H1 (cell line): ENCODE measurements around the gene COA1. TPM values are rescaled to one million over a fixed set of nuclear protein-coding genes. Genes with fewer than 3 reads are reported as not detected.
A peak's percentile ranks its signal among the peaks of the same experiment; 100 is the strongest.

ENCODE experiments used
- CTCF ChIA-PET: fragments of 300-600 bp; sonication (Branson Sonifier 250); formaldehyde crosslinking; loops from one replicate; lab custom pipeline; 2021; ENCODE audit not compliant: partially characterized antibody; lab: Charles Lee
- POLR2A ChIA-PET: fragments of 300-600 bp; sonication (Branson Sonifier 250); formaldehyde crosslinking; loops from one replicate; lab custom pipeline; 2021; ENCODE audit warnings: inconsistent platforms; ENCODE audit not compliant: partially characterized antibody; lab: Charles Lee
- DNase-seq, 2 experiments: peaks; one replicate each; pipeline versions ENCODE4 v3.0.0 to v3.0.0-alpha.2; 2010 to 2022; ENCODE audit warnings: low spot score in 2 of 2, low read depth in 1 of 2, mixed read lengths in 1 of 2
- FAIRE-seq: peaks from 2 replicates; lab custom pipeline; 2011; peaks lifted over from hg19 to GRCh38; lab: Jason Lieb, UNC
- H2AFZ ChIP-seq: 2 replicates; pipeline ENCODE4 v1.8.1; 2012; ENCODE audit warnings: low read length, inconsistent platforms
- H2AK5ac ChIP-seq: 2 replicates; pipeline ENCODE4 v1.6.1; 2013; ENCODE audit warnings: low read depth, low read length
- H2BK120ac ChIP-seq: replicated peaks from 2 replicates; pipeline ENCODE3; 2013; ENCODE audit warnings: low read depth, low read length, inconsistent platforms
- H2BK12ac ChIP-seq: 2 replicates; pipeline ENCODE4 v1.6.1; 2013; ENCODE audit warnings: low read depth, low read length
- H2BK15ac ChIP-seq: 2 replicates; pipeline ENCODE4 v1.6.1; 2013; ENCODE audit warnings: low read length
- H2BK20ac ChIP-seq: 2 replicates; pipeline ENCODE4 v1.6.1; 2013; ENCODE audit warnings: low read length
- H2BK5ac ChIP-seq: 2 replicates; pipeline ENCODE4 v1.6.1; 2013; ENCODE audit warnings: low read depth, low read length
- H3K14ac ChIP-seq: 2 replicates; pipeline ENCODE4 v1.6.1; 2013; ENCODE audit warnings: inconsistent platforms; ENCODE audit not compliant: insufficient read length
- H3K18ac ChIP-seq: 2 replicates; pipeline ENCODE4 v1.6.1; 2013; ENCODE audit warnings: low read length; ENCODE audit errors: extremely low read depth
- H3K23ac ChIP-seq: 2 replicates; pipeline ENCODE4 v1.6.1; 2013; ENCODE audit warnings: inconsistent platforms; ENCODE audit not compliant: insufficient read length
- H3K23me2 ChIP-seq: 2 replicates; pipeline ENCODE4 v1.6.1; 2013; ENCODE audit warnings: low read depth, low read length
- H3K27ac ChIP-seq: 2 replicates; pipeline ENCODE4 v1.6.1; 2011; ENCODE audit warnings: low read depth, low read length, inconsistent platforms
- H3K27me3 ChIP-seq, 4 experiments: replicated peaks in 1 of 4; 1 replicate in 1 of 4; 2 replicates in 3 of 4; pipeline versions ENCODE4 v1.6.1 to v1.8.1; 2011 to 2013; ENCODE audit warnings: low read length in 3 of 4, mild to moderate bottlenecking in 3 of 4, inconsistent platforms in 2 of 4, mixed read lengths in 2 of 4, moderate library complexity in 1 of 4; ENCODE audit not compliant: control insufficient read depth in 3 of 4, insufficient read depth in 3 of 4; ENCODE audit errors: extremely low read depth in 1 of 4
- H3K36me3 ChIP-seq, 4 experiments: 2 replicates each; pipeline versions ENCODE4 v1.6.1 to v1.8.1; 2011 to 2013; ENCODE audit warnings: mild to moderate bottlenecking in 4 of 4, low read length in 3 of 4, moderate library complexity in 2 of 4, control low read depth in 1 of 4, inconsistent platforms in 1 of 4; ENCODE audit not compliant: insufficient read depth in 4 of 4, control insufficient read depth in 2 of 4
- H3K4ac ChIP-seq: replicated peaks from 2 replicates; pipeline ENCODE3; 2013; ENCODE audit warnings: low read length, low read depth, mixed read lengths, inconsistent platforms; ENCODE audit not compliant: insufficient read length
- H3K4me1 ChIP-seq, 4 experiments: replicated peaks in 1 of 4; 1 replicate in 1 of 4; 2 replicates in 3 of 4; pipeline versions ENCODE4 v1.6.1 to v1.8.1; 2011 to 2013; ENCODE audit warnings: low read length in 3 of 4, inconsistent platforms in 2 of 4, mixed read lengths in 1 of 4; ENCODE audit not compliant: insufficient read depth in 4 of 4, control insufficient read depth in 3 of 4
- H3K4me2 ChIP-seq, 2 experiments: 2 replicates each; pipeline versions ENCODE4 v1.6.1 to v1.8.1; 2011 to 2013; ENCODE audit warnings: low read depth in 2 of 2, low read length in 2 of 2, control low read depth in 1 of 2, inconsistent platforms in 1 of 2, mild to moderate bottlenecking in 1 of 2; ENCODE audit not compliant: insufficient read depth in 1 of 2
- H3K4me3 ChIP-seq, 4 experiments: fragments of 200-600, 300-600 bp in 1 of 4; sonication (generic), shearing (Covaris generic), sonication (Bioruptor Twin) in 1 of 4; 2 replicates each; pipeline versions ENCODE4 v1.5.1 to v1.8.1; 2011 to 2016; ENCODE audit warnings: low read length in 4 of 4, low read depth in 3 of 4, control low read depth in 2 of 4, inconsistent platforms in 2 of 4, mild to moderate bottlenecking in 2 of 4, mixed read lengths in 1 of 4, moderate library complexity in 1 of 4; ENCODE audit not compliant: insufficient read depth in 2 of 4; ENCODE audit errors: extremely low read depth in 1 of 4
- H3K56ac ChIP-seq: replicated peaks from 2 replicates; pipeline ENCODE3; 2013; ENCODE audit warnings: low read depth, mild to moderate bottlenecking, mixed read lengths, low read length, inconsistent platforms; ENCODE audit not compliant: insufficient read length
- H3K79me1 ChIP-seq: 2 replicates; pipeline ENCODE4 v1.6.1; 2013; ENCODE audit warnings: low read depth, low read length, control low read depth
- H3K79me2 ChIP-seq, 2 experiments: 2 replicates each; pipeline versions ENCODE4 v1.6.1 to v1.8.1; 2012 to 2013; ENCODE audit warnings: low read length in 2 of 2, mild to moderate bottlenecking in 2 of 2, inconsistent platforms in 1 of 2; ENCODE audit not compliant: insufficient read depth in 2 of 2, control insufficient read depth in 1 of 2
- H3K9ac ChIP-seq, 4 experiments: replicated peaks in 1 of 4; 1 replicate in 1 of 4; 2 replicates in 3 of 4; pipeline versions ENCODE4 v1.6.1 to v1.8.1; 2011 to 2013; ENCODE audit warnings: low read depth in 3 of 4, low read length in 3 of 4, control low read depth in 2 of 4, mild to moderate bottlenecking in 2 of 4, moderate library complexity in 2 of 4, inconsistent platforms in 1 of 4; ENCODE audit errors: extremely low read depth in 1 of 4
- H3K9me3 ChIP-seq, 2 experiments: 2 replicates each; pipeline versions ENCODE4 v1.6.1 to v1.8.1; 2012 to 2013; ENCODE audit warnings: mild to moderate bottlenecking in 2 of 2, moderate library complexity in 2 of 2, control low read depth in 1 of 2, inconsistent platforms in 1 of 2, low read depth in 1 of 2, low read length in 1 of 2, mixed read lengths in 1 of 2; ENCODE audit not compliant: insufficient read depth in 2 of 2
- H4K20me1 ChIP-seq, 2 experiments: replicated peaks in 1 of 2; 2 replicates each; pipeline versions ENCODE3 to v1.8.1; 2011 to 2013; ENCODE audit warnings: inconsistent platforms in 2 of 2, low read length in 2 of 2, mild to moderate bottlenecking in 1 of 2; ENCODE audit not compliant: insufficient read depth in 2 of 2, control insufficient read depth in 1 of 2
- H4K5ac ChIP-seq: 2 replicates; pipeline ENCODE4 v1.6.1; 2013; ENCODE audit warnings: low read length, low read depth, mixed read lengths, inconsistent platforms; ENCODE audit not compliant: insufficient read length
- H4K8ac ChIP-seq: 2 replicates; pipeline ENCODE4 v1.8.0; 2013; ENCODE audit warnings: mild to moderate bottlenecking, moderate library complexity, low read length, inconsistent platforms; ENCODE audit not compliant: insufficient read depth; ENCODE audit errors: extremely low read depth
- H4K91ac ChIP-seq: replicated peaks from 2 replicates; pipeline ENCODE3; 2013; ENCODE audit warnings: low read length, mixed read lengths, inconsistent platforms; ENCODE audit not compliant: insufficient read length
- E2F6 ChIP-seq: IDR thresholded peaks from 2 replicates; pipeline ENCODE4 v1.6.1; 2012; ENCODE audit warnings: inconsistent platforms
- EP300 ChIP-seq, 2 experiments: IDR thresholded peaks; 1 replicate in 1 of 2; 2 replicates in 1 of 2; pipeline ENCODE4 v1.6.1; 2011 to 2012; ENCODE audit warnings: low read depth in 2 of 2, low read length in 2 of 2, mild to moderate bottlenecking in 2 of 2, borderline replicate concordance in 1 of 2, inconsistent platforms in 1 of 2, moderate library complexity in 1 of 2
- KDM4A ChIP-seq: IDR thresholded peaks from one replicate; pipeline ENCODE4 v1.7.1; 2012; ENCODE audit warnings: low read depth, mild to moderate bottlenecking, moderate library complexity, low read length, inconsistent platforms; ENCODE audit not compliant: severe bottlenecking
- MAX ChIP-seq: IDR thresholded peaks from 2 replicates; pipeline ENCODE4 v1.6.1; 2012; ENCODE audit warnings: inconsistent platforms
- PHF8 ChIP-seq: fragments of 200-600 bp; sonication (generic); conservative IDR thresholded peaks from 2 replicates; pipeline ENCODE4 v1.7.1; 2012; ENCODE audit warnings: low read depth, mild to moderate bottlenecking, inconsistent platforms, low read length, moderate library complexity
- POU5F1 ChIP-seq: IDR thresholded peaks from 2 replicates; pipeline ENCODE4 v1.6.1; 2011; ENCODE audit warnings: low read depth, mild to moderate bottlenecking, low read length, moderate library complexity
- RAD21 ChIP-seq, 2 experiments: IDR thresholded peaks in 1 of 2; conservative IDR thresholded peaks in 1 of 2; 2 replicates each; pipeline ENCODE4 v1.6.1; 2011; ENCODE audit warnings: low read depth in 2 of 2, low read length in 2 of 2, improper control_type of control experiment in 1 of 2, inconsistent platforms in 1 of 2, mild to moderate bottlenecking in 1 of 2, moderate library complexity in 1 of 2
- SIRT6 ChIP-seq: IDR thresholded peaks from one replicate; pipeline ENCODE4 v1.7.1; 2012; ENCODE audit warnings: low read length, inconsistent platforms
- SUZ12 ChIP-seq: fragments of 200-600 bp; sonication (generic); IDR thresholded peaks from 2 replicates; pipeline ENCODE4 v1.6.1; 2012; ENCODE audit warnings: mild to moderate bottlenecking, inconsistent platforms, low read length, moderate library complexity, mixed read lengths
- WGBS, 2 experiments: shearing (Covaris generic) in 1 of 2; methylation state at CpG; one replicate each; pipeline versions ENCODE4 v1.1.6 to v1.1.7; 2013 to 2015; ENCODE audit warnings: low lambda C conversion rate in 2 of 2, mixed read lengths in 2 of 2, inconsistent platforms in 1 of 2, low coverage in 1 of 2, missing lambda C conversion rate in 1 of 2; ENCODE audit not compliant: insufficient replicate concordance in 2 of 2, insufficient coverage in 1 of 2, insufficient read length in 1 of 2; ENCODE audit errors: extremely low coverage in 1 of 2, missing lambda C conversion rate in 1 of 2; 5-methylcytosine and 5-hydroxymethylcytosine counted together
- polyA plus RNA-seq, 7 experiments: library from polyadenylated mRNA; depleted of rRNA in 3 of 7; stranded (reverse) in 5 of 7; unstranded in 2 of 7; fragments of >200 nt in 5 of 7; fragments of 200-250 nt in 2 of 7; gene quantifications; 1 replicate in 5 of 7; 2 replicates in 1 of 7; 4 replicates in 1 of 7; pipeline versions ENCODE4 v1.2.1 to v1.2.3, GENCODE V29; 2011 to 2013; ENCODE audit warnings: missing spikeins in 2 of 7, mixed read lengths in 2 of 7
- total RNA-seq: library from RNA; stranded (reverse); fragmentation: NEBNext Ultra II Directional; extraction: Animal tissue kit (Norgen Biotek cat#: 25700); gene quantifications from 2 replicates; pipeline ENCODE4 v1.2.1, GENCODE V29; 2021

COA1 gene
- total and polyA plus RNA-seq, 2 of the 8 experiments (the other 6 are each of a cell fraction or from before 2014, with no cell fraction given), result 98.6 to 143 TPM

GRCh38 chr7:43758822-43759683, 29.7 kb upstream of the COA1 start:
- FAIRE-seq (no peak), DNase-seq (peak in 1 of 2 experiments; percentile 82)
- TF ChIP-seq RAD21 (IDR thresholded peaks at IDR 0.05 in 1 of 2, conservative IDR thresholded peaks at IDR 0.05 in 1 of 2; ENCODE audit: low read depth in 2 of 2, low read length in 2 of 2), result no peak
- TF ChIP-seq KDM4A, result peak; percentile 24
- TF ChIP-seq MAX, result 0 out of 2 replicates have a peak, but pooled peaks have one; percentile 13
- TF ChIP-seq SUZ12, result 0 out of 2 replicates have a peak, but pooled peaks have one; percentile 35
- TF ChIP-seq EP300 (IDR thresholded peaks at IDR 0.05; ENCODE audit: borderline replicate concordance in 1 of 2, low read depth in 2 of 2, low read length in 2 of 2), result no peak
- TF ChIP-seq E2F6, result peak; percentile 26; the same call in 1 of the 2 replicates
- no peak for TF ChIP-seq SIRT6
- TF ChIP-seq POU5F1, result no peak
- no peak for TF ChIP-seq PHF8

More at GRCh38 chr7:43758822-43759683, 29.7 kb upstream of the COA1 start:
- CTCF ChIA-PET, result interaction anchor here (0.8 to 1.2 kb wide), 3 partner anchors 10 to 304 kb away, joined by 3 to 4 read pairs (median 3); no protein-coding TSS in a partner anchor
- H2BK20ac ChIP-seq, result no peak overlapping the region
- no peak overlapping the region for H4K8ac ChIP-seq
- peak overlapping the region; percentile 51 to 92 (median 70) for H3K4me3 ChIP-seq
- H3K36me3 ChIP-seq, result no peaks in the 10 kb centered on the region
- H2BK15ac ChIP-seq, result no peak overlapping the region
- H3K23ac ChIP-seq, result no peak overlapping the region
- H3K4me2 ChIP-seq, result peak overlapping the region; percentile 63 to 75
- H4K5ac ChIP-seq, result no peak overlapping the region
- H3K79me1 ChIP-seq, result peaks cover 3% of the 10 kb centered on the region; the same call in 1 of the 2 replicates
- H2BK120ac ChIP-seq, result no peak overlapping the region
- H3K79me2 ChIP-seq, result no peaks in the 10 kb centered on the region
- H2BK5ac ChIP-seq, result no peak overlapping the region
- H4K20me1 ChIP-seq, result no peaks in the 10 kb centered on the region
- no peak overlapping the region for H2BK12ac ChIP-seq
- no peak overlapping the region for H2AK5ac ChIP-seq
- no peaks in the 10 kb centered on the region for H3K9me3 ChIP-seq
- no peak overlapping the region for H3K56ac ChIP-seq
- WGBS, 2 experiments, result 7% methylated on average over 54 of the region's 56 CpGs; no CpG with 5 or more reads in 1 of the 2 experiments
- no peak overlapping the region for H3K4ac ChIP-seq
- H3K9ac ChIP-seq, result no peak overlapping the region; a peak in 2 of 7 replicates
- H3K18ac ChIP-seq, result no peak overlapping the region
- H3K27me3 ChIP-seq, result peaks cover 0 to 10% (median 8%) of the 10 kb centered on the region in 4 experiments; a peak in 4 of 7 replicates
- H3K4me1 ChIP-seq, result peaks cover 0 to 11% (median 6%) of the 10 kb centered on the region in 4 experiments; a peak in 5 of 7 replicates
- no peak overlapping the region for H3K14ac ChIP-seq
- H2AFZ ChIP-seq, result peak overlapping the region; percentile 49; the same call in 1 of the 2 replicates
- POLR2A ChIA-PET, result interaction anchor here (0.6 to 2.1 kb wide), 4 partner anchors 12 to 36 kb away, joined by 3 to 12 read pairs (median 5); partner anchors contain the start of gene COA1
- H3K23me2 ChIP-seq, result peaks cover 4% of the 10 kb centered on the region
- no peak overlapping the region for H3K27ac ChIP-seq
- no peak overlapping the region for H4K91ac ChIP-seq
